ENCODE data around the gene VMP1. TPM values are rescaled to one million over a fixed set of nuclear protein-coding genes. Genes with fewer than 3 reads are reported as not detected.
"Not testable (repeated sequence)": the region's sequence is repeated elsewhere in the genome, so short reads cannot be mapped to it uniquely, and the experiment has no call there.

Gene VMP1
- total RNA-seq, 1 donor from 2014 or later = 50.8 TPM

DNA sequence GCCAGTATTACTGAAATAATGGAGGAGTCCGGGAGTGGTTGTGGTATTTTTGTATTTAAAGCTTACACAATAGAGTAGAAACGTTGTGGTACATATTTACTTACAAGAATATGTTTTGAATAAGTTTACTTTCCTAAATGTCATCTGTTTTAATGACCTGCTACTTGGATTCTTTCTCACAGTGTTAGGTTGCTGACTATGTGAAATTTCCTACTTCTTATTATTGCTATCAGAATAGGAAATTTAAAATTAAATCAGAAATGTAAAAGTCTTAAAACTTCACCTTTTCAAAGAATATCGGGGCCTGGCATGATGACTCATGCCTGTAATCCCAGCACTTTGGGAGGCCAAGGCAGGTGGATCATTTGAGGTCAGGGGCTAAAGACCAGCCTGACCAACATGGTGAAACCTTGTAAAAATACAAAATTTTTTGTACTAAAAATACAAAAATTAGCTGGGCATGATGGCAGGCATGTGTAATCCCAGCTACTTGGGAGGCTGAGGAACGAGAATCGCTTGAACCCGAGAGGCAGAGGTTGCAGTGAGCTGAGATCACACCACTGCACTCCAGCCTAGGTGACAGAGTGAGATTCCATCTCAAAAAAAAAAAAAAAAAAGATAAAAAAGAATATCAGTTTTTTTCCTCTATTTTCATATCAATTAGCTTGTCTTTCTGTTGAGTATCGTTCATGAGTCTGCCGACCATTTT is 77.8 kb downstream of the VMP1 start:
- H3K36me3 ChIP-seq = peaks cover 4% of the 10 kb centered on the region
- DNase-seq = no peak
- intact Hi-C loops (cut with micrococcal nuclease) = no loop called here

GRCh38 chr17:59786213-59786535 is 78.7 kb downstream of the VMP1 start:
- Histone ChIP-seq H3K27me3 (ENCODE audit: low read depth) (no peaks in the 10 kb centered on the region), H3K36me3 (peaks cover 4% of the 10 kb centered on the region), H3K4me3 (peak overlapping the region; percentile 19), H3K4me1 (peaks cover 50% of the 10 kb centered on the region), H3K9me3 (replicated peaks) (no peaks in the 10 kb centered on the region), H3K27ac (replicated peaks) (peak overlapping the region; percentile 70)
- intact Hi-C loops (cut with micrococcal nuclease) = no loop called here
- DNase-seq = no peak
- TF ChIP-seq, protein P1, sequence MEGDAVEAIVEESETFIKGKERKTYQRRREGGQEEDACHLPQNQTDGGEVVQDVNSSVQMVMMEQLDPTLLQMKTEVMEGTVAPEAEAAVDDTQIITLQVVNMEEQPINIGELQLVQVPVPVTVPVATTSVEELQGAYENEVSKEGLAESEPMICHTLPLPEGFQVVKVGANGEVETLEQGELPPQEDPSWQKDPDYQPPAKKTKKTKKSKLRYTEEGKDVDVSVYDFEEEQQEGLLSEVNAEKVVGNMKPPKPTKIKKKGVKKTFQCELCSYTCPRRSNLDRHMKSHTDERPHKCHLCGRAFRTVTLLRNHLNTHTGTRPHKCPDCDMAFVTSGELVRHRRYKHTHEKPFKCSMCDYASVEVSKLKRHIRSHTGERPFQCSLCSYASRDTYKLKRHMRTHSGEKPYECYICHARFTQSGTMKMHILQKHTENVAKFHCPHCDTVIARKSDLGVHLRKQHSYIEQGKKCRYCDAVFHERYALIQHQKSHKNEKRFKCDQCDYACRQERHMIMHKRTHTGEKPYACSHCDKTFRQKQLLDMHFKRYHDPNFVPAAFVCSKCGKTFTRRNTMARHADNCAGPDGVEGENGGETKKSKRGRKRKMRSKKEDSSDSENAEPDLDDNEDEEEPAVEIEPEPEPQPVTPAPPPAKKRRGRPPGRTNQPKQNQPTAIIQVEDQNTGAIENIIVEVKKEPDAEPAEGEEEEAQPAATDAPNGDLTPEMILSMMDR (IDR thresholded peaks at IDR 0.05; ENCODE audit: borderline replicate concordance) = no peak

More for the DNA sequence above, 77.8 kb downstream of the VMP1 start:
- Histone ChIP-seq H3K4me3 (no peak overlapping the region), H3K27me3 (ENCODE audit: low read depth) (no peaks in the 10 kb centered on the region), H3K27ac (replicated peaks) (peak overlapping the region; percentile 70), H3K9me3 (replicated peaks) (no peaks in the 10 kb centered on the region), H3K4me1 (peaks cover 50% of the 10 kb centered on the region)
- TF ChIP-seq, protein P1 (IDR thresholded peaks at IDR 0.05; ENCODE audit: borderline replicate concordance) = no peak

DNA sequence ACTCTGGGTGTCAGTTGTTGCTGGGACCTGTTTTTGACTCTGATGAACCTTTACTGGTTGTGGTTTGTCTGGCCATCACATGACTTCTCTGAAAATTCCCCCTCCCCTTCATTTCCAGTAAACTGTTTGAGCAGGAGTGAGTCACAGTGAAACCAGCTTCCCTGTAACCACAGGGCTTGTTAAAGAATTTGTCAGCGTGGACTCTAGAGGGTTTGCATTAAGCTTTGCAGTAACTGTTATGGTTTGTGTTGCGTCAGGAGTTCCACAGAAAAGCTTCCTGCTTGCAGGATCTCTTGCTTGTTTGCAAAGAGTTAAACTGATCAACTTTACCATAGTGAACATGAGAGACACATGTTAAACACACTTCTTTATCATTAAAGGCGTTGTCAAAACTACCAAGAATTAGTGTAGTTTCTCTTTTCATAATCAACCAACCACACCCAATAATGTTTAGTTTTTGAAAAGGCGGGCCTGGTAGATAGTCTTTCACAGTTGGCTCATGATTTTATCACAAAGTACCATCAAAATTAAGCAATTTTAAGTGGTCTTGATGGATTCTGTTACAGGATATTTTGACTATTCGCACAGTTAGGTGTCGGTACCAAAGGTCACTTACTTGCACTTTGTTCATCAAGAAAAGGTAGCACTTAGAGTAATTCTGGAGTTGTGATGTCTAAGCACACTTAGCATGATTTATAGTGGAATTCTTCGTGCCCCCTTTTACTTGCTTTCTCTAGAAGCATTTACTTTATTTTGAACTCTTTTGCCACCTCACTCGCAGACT is 79.3 kb downstream of the VMP1 start:
- TF ChIP-seq, protein P1 (IDR thresholded peaks at IDR 0.05; ENCODE audit: borderline replicate concordance) = no peak
- Histone ChIP-seq H3K4me3 (peak overlapping the region; percentile 19), H3K27me3 (ENCODE audit: low read depth) (no peaks in the 10 kb centered on the region), H3K4me1 (peaks cover 50% of the 10 kb centered on the region), H3K27ac (replicated peaks) (peak overlapping the region; percentile 70), H3K9me3 (replicated peaks) (no peaks in the 10 kb centered on the region), H3K36me3 (peaks cover 2% of the 10 kb centered on the region)
- intact Hi-C loops (cut with micrococcal nuclease) = no loop called here
- DNase-seq = no peak

DNA sequence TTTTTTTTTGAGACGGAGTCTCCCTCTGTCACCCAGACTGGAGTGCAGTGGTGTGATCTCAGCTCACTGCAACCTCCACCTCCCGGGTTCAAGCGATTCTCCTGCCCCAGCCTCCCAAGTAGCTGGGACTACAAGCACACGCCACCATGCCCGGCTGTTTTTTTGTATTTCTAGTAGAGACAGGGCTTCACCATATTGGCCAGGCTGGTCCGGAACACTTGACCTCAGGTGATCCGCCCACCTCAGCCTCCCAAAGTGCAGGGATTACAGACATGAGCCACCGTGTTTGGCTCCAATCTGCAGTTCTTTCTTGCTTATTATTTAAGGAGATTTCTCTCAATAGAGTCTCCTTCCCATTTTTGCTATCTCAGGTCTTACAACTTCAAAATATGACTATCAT is 82.4 kb downstream of the VMP1 start:
- H3K27me3 ChIP-seq (ENCODE audit: low read depth); intact Hi-C loops (cut with micrococcal nuclease); H3K4me3 ChIP-seq; H3K9me3 ChIP-seq (replicated peaks); DNase-seq: not testable (repeated sequence)
- peak overlapping the region; percentile 49 for H3K27ac ChIP-seq (replicated peaks)
- H3K4me1 ChIP-seq = peaks cover 29% of the 10 kb centered on the region
- peaks cover 12% of the 10 kb centered on the region for H3K36me3 ChIP-seq

DNA sequence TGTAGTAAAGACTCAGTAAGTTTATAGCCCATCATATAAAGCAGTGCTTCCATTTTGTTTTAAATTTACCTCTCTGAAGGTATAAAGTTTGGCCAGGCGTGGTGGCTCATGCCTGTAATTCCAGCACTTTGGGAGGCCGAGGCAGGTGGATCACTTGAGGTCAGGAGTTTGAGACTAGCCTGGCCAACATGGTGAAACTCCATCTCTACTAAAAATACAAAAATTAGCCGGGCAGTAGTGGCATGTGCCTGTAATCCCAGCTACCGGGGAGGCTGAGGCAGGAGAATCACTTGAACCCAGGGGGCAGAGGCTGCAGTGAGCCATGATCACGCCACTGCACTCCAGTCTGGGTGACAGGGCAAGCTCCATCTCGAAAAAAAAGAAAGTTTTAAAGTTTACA is 83.0 kb downstream of the VMP1 start:
- Histone ChIP-seq H3K36me3 (peaks cover 17% of the 10 kb centered on the region), H3K4me1 (peaks cover 25% of the 10 kb centered on the region), H3K27ac (replicated peaks) (peak overlapping the region; percentile 49)
- intact Hi-C loops (cut with micrococcal nuclease); DNase-seq; H3K4me3 ChIP-seq; H3K27me3 ChIP-seq (ENCODE audit: low read depth); H3K9me3 ChIP-seq (replicated peaks): not testable (repeated sequence)

DNA sequence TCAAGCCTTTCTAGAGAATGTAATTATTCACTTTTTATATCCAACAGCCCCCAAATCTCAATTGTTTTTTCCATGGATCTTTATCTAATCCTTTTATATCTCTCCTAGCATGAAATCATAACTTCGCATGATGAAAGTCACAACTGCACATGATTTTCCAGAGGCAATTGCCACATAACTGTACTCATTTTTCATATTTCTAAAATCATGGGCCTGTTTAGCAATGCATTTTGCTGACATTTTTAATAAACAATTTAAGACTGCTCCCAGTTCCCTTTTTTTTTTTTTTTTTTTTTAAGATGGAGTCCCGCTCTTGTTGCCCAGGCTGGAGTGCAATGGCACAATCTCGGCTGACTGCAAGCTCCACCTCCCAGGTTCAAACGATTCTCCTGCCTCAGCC is 83.5 kb downstream of the VMP1 start:
- TF ChIP-seq, protein P1 (IDR thresholded peaks at IDR 0.05; ENCODE audit: borderline replicate concordance) = no peak
- peaks cover 20% of the 10 kb centered on the region for H3K4me1 ChIP-seq
- no peaks in the 10 kb centered on the region for H3K27me3 ChIP-seq (ENCODE audit: low read depth)

More for the DNA sequence above, 83.5 kb downstream of the VMP1 start:
- DNase-seq = no peak
- H3K9me3 ChIP-seq (replicated peaks) = no peaks in the 10 kb centered on the region
- no peak overlapping the region for H3K4me3 ChIP-seq
- intact Hi-C loops (cut with micrococcal nuclease) = no loop called here
- H3K36me3 ChIP-seq = peaks cover 22% of the 10 kb centered on the region
- H3K27ac ChIP-seq (replicated peaks) = peak overlapping the region; percentile 16

All from left ventricle myocardium inferior (tissue), 1 donor.